WTC11 (cell line): ENCODE results near the gene FBXL14. TPM values are rescaled to one million over a fixed set of nuclear protein-coding genes. Genes with fewer than 3 reads are reported as not detected.

Experiments
- ATAC-seq: fragments of 200-7000 bp; cut with Tn5 transposase; 2 replicates; pipeline ENCODE4 v1.10.0; 2021; ENCODE audit warnings: mild to moderate bottlenecking, moderate library complexity
- CTCF ChIA-PET: fragments of 300-600 bp; sonication (Branson Sonifier 250); formaldehyde crosslinking; loops from one replicate; lab custom pipeline; 2021; ENCODE audit warnings: antibody characterized with exemption; lab: Charles Lee
- POLR2A ChIA-PET: fragments of 350-600 bp; sonication (Branson Sonifier 250); formaldehyde crosslinking; loops from one replicate; lab custom pipeline; 2021; ENCODE audit warnings: antibody characterized with exemption; lab: Charles Lee
- DNase-seq: peaks from one replicate; pipeline ENCODE4 v3.0.0; 2021; ENCODE audit warnings: low spot score
- H3K27ac Mint-ChIP-seq: 2 replicates; pipeline ENCODE4 v1.8.0; 2021; ENCODE audit warnings: mixed read lengths
- H3K27me3 Mint-ChIP-seq: 2 replicates; pipeline ENCODE4 v1.8.0; 2021; ENCODE audit warnings: low read depth, mild to moderate bottlenecking, moderate library complexity, mixed read lengths
- H3K36me3 Mint-ChIP-seq: 2 replicates; pipeline ENCODE4 v1.8.0; 2021; ENCODE audit warnings: mixed read lengths
- H3K4me1 Mint-ChIP-seq: 2 replicates; pipeline ENCODE4 v1.8.0; 2022; ENCODE audit warnings: mixed read lengths
- H3K4me3 Mint-ChIP-seq: 2 replicates; pipeline ENCODE4 v1.8.0; 2021; ENCODE audit warnings: mild to moderate bottlenecking, moderate library complexity, mixed read lengths
- H3K9me3 Mint-ChIP-seq: 2 replicates; pipeline ENCODE4 v1.8.0; 2021; ENCODE audit warnings: mixed read lengths
- ATF1 ChIP-seq: sonication (generic); formaldehyde crosslinking; IDR thresholded peaks from 2 replicates; pipeline ENCODE4 v1.8.1; 2023; ENCODE audit warnings: mild to moderate bottlenecking, moderate library complexity, missing genetic modification reagents
- CREM ChIP-seq: sonication (generic); formaldehyde crosslinking; IDR thresholded peaks from 2 replicates; pipeline ENCODE4 v1.8.1; 2022; ENCODE audit warnings: mild to moderate bottlenecking, missing genetic modification reagents, moderate library complexity
- CTCF ChIP-seq: fragments of 200-600 bp; IDR thresholded peaks from 2 replicates; pipeline ENCODE4 v1.8.0; 2022; ENCODE audit warnings: antibody characterized with exemption
- E2F1 ChIP-seq: sonication (generic); formaldehyde crosslinking; IDR thresholded peaks from 2 replicates; pipeline ENCODE4 v1.8.0; 2022; ENCODE audit warnings: mild to moderate bottlenecking, missing genetic modification reagents
- ELF4 ChIP-seq: sonication (generic); formaldehyde crosslinking; IDR thresholded peaks from 2 replicates; pipeline ENCODE4 v1.8.1; 2022; ENCODE audit warnings: low read depth, mild to moderate bottlenecking, moderate library complexity, missing genetic modification reagents
- IRF2 ChIP-seq: sonication (generic); formaldehyde crosslinking; IDR thresholded peaks from 2 replicates; pipeline ENCODE4 v1.8.0; 2022; ENCODE audit warnings: low read depth, missing genetic modification reagents, borderline replicate concordance
- KAT7 ChIP-seq: sonication (generic); formaldehyde crosslinking; IDR thresholded peaks from 2 replicates; pipeline ENCODE4 v1.8.1; 2023; ENCODE audit warnings: missing genetic modification reagents, mild to moderate bottlenecking, borderline replicate concordance
- NFYB ChIP-seq: sonication (generic); formaldehyde crosslinking; conservative IDR thresholded peaks from 2 replicates; pipeline ENCODE4 v1.8.0; 2022; ENCODE audit warnings: low read depth, missing genetic modification reagents
- NR2C2 ChIP-seq: sonication (generic); formaldehyde crosslinking; IDR thresholded peaks from 2 replicates; pipeline ENCODE4 v1.8.0; 2022; ENCODE audit warnings: mild to moderate bottlenecking, missing genetic modification reagents
- TP53 ChIP-seq: sonication (generic); formaldehyde crosslinking; IDR thresholded peaks from 2 replicates; pipeline ENCODE4 v1.8.1; 2023; ENCODE audit warnings: mild to moderate bottlenecking, missing genetic modification reagents
- ZNF232 ChIP-seq: sonication (generic); formaldehyde crosslinking; IDR thresholded peaks from 2 replicates; pipeline ENCODE4 v1.8.0; 2022; ENCODE audit warnings: mild to moderate bottlenecking, missing genetic modification reagents
- ZNF263 ChIP-seq: sonication (generic); formaldehyde crosslinking; IDR thresholded peaks from 2 replicates; pipeline ENCODE4 v1.8.1; 2022; ENCODE audit warnings: low read depth, mild to moderate bottlenecking, moderate library complexity, missing genetic modification reagents
- ZNF423 ChIP-seq: fragments of 250-450 bp; sonication (Bioruptor Pico); IDR thresholded peaks from 2 replicates; pipeline ENCODE4 v2.1.2; 2022; ENCODE audit warnings: mild to moderate bottlenecking, moderate library complexity
- ZNF512 ChIP-seq: sonication (generic); formaldehyde crosslinking; IDR thresholded peaks from 2 replicates; pipeline ENCODE4 v1.8.1; 2022; ENCODE audit warnings: missing genetic modification reagents, borderline replicate concordance
- ZNF671 ChIP-seq: fragments of 250-450 bp; sonication (Bioruptor Pico); IDR thresholded peaks from 2 replicates; pipeline ENCODE4 v1.8.0; 2021; ENCODE audit warnings: mild to moderate bottlenecking
- total RNA-seq: library from RNA; stranded (reverse); gene quantifications from 3 replicates; pipeline ENCODE4 v1.2.3, GENCODE V29; 2021

The FBXL14 gene
- total RNA-seq, 1 experiment from 2014 or later: 12.0 TPM

GRCh38 chr12:1553536-1553935, 40.8 kb downstream of the FBXL14 start:
- ChIA-PET CTCF (interaction anchor here (0.9 kb wide), 1 partner anchor 13 kb away, joined by 3 read pairs; no protein-coding TSS in a partner anchor), POLR2A (no interaction called here)
- H3K4me3 Mint-ChIP-seq: no peak overlapping the region
- no peak for DNase-seq
- 0 out of 2 replicates have a peak, but pooled peaks cover 2% of the 10 kb centered on the region for H3K4me1 Mint-ChIP-seq
- peaks cover 28% of the 10 kb centered on the region for H3K9me3 Mint-ChIP-seq
- ATAC-seq: no peak
- H3K36me3 Mint-ChIP-seq: peaks cover 8% of the 10 kb centered on the region
- no peak overlapping the region for H3K27ac Mint-ChIP-seq
- peaks cover 7% of the 10 kb centered on the region for H3K27me3 Mint-ChIP-seq
- TF ChIP-seq ZNF671 (CRISPR knock-in tag) (no peak), NR2C2 (CRISPR knock-in tag) (no peak), IRF2 (CRISPR knock-in tag) (no peak), KAT7 (CRISPR knock-in tag) (no peak), CREM (CRISPR knock-in tag) (no peak), ELF4 (CRISPR knock-in tag) (no peak), NFYB (no peak)

- ChIA-PET POLR2A (interaction anchor here (0.6 kb wide), 1 partner anchor 119 kb away, joined by 3 read pairs; no protein-coding TSS in a partner anchor), CTCF (no interaction called here)
- peaks cover 7% of the 10 kb centered on the region for H3K27me3 Mint-ChIP-seq
- no peak for DNase-seq
- H3K27ac Mint-ChIP-seq: no peak overlapping the region
- no peak for ATAC-seq
- TF ChIP-seq ATF1 (CRISPR knock-in tag) (no peak), ZNF232 (CRISPR knock-in tag) (no peak), CTCF (no peak), ZNF512 (CRISPR knock-in tag) (no peak), TP53 (CRISPR knock-in tag) (no peak), ZNF671 (CRISPR knock-in tag) (no peak), ZNF423 (CRISPR knock-in tag) (no peak)
- H3K4me1 Mint-ChIP-seq: 0 out of 2 replicates have a peak, but pooled peaks cover 2% of the 10 kb centered on the region
- peaks cover 29% of the 10 kb centered on the region for H3K9me3 Mint-ChIP-seq
- peaks cover 8% of the 10 kb centered on the region for H3K36me3 Mint-ChIP-seq
- H3K4me3 Mint-ChIP-seq: no peak overlapping the region
These were observed 41.4 kb downstream of the FBXL14 start for GRCh38 chr12:1552911-1553491.

GRCh38 chr12:1552171-1552570, 42.2 kb downstream of the FBXL14 start:
- DNase-seq (no peak), ATAC-seq (no peak)
- Mint-ChIP-seq H3K27ac (no peak overlapping the region), H3K36me3 (peaks cover 8% of the 10 kb centered on the region), H3K27me3 (peaks cover 7% of the 10 kb centered on the region), H3K4me3 (no peak overlapping the region), H3K9me3 (peaks cover 29% of the 10 kb centered on the region), H3K4me1 (peaks cover 6% of the 10 kb centered on the region)
- ChIA-PET POLR2A (no interaction called here), CTCF (no interaction called here)
- TF ChIP-seq NFYB: no peak
- no peak for TF ChIP-seq ZNF512 (CRISPR knock-in tag)
- no peak for TF ChIP-seq ZNF671 (CRISPR knock-in tag)
- no peak for TF ChIP-seq NR2C2 (CRISPR knock-in tag)
- TF ChIP-seq E2F1: no peak
- no peak for TF ChIP-seq ZNF263
